DND-41 (cell line): ENCODE data around the gene IGFBP5.

Experiments
- CTCF ChIP-seq: IDR thresholded peaks from 2 replicates; pipeline ENCODE4 v1.5.1; 2012; ENCODE audit warnings: borderline replicate concordance, low read length, moderate library complexity, mild to moderate bottlenecking; ENCODE audit not compliant: poor library complexity, severe bottlenecking; ENCODE audit errors: extremely low read depth
- EZH2 ChIP-seq: IDR thresholded peaks from 3 replicates; pipeline ENCODE4 v1.6.1; 2012; ENCODE audit warnings: borderline replicate concordance, low read depth, mild to moderate bottlenecking, moderate library complexity, low read length, inconsistent platforms; ENCODE audit not compliant: severe bottlenecking

- TF ChIP-seq CTCF (no peak), EZH2 (no peak)
Observed at GRCh38 chr2:216735086-216735485, 39.7 kb upstream of the IGFBP5 start.
